Measurements from ENCODE around the gene GSTT4. TPM values are rescaled to one million over a fixed set of nuclear protein-coding genes. Genes with fewer than 3 reads are reported as not detected.
"Not testable (repeated sequence)": the region's sequence is repeated elsewhere in the genome, so short reads cannot be mapped to it uniquely, and the experiment has no call there.

GSTT4 gene
- total RNA-seq, 2 donors from 2014 or later: not detected

- no peaks in the 10 kb centered on the region for H3K9me3 ChIP-seq
- H3K9ac ChIP-seq (ENCODE audit: low read depth in 2 of 2, low read length in 2 of 2): no peak overlapping the region
- H3K4me1 ChIP-seq: no peaks in the 10 kb centered on the region
- H3K36me3 ChIP-seq: no peaks in the 10 kb centered on the region
- no peak overlapping the region for H3K27ac ChIP-seq
- DNase-seq: no peak
- H3K4me3 ChIP-seq: no peak overlapping the region
- intact Hi-C loops (cut with DNase I): no loop called here
- no peaks in the 10 kb centered on the region for H3K27me3 ChIP-seq
- TF ChIP-seq CTCF (IDR thresholded peaks at IDR 0.05): no peak
Observed at GRCh38 chr22:23970201-23970641, 35.0 kb downstream of the GSTT4 start.

GRCh38 chr22:23969071-23969470, 36.2 kb downstream of the GSTT4 start:
- Histone ChIP-seq H3K9ac (ENCODE audit: low read depth in 2 of 2, low read length in 2 of 2) (no peak overlapping the region), H3K9me3 (no peaks in the 10 kb centered on the region), H3K27me3 (no peaks in the 10 kb centered on the region), H3K4me3 (no peak overlapping the region), H3K4me1 (no peaks in the 10 kb centered on the region), H3K27ac (no peak overlapping the region), H3K36me3 (no peaks in the 10 kb centered on the region)
- no peak for TF ChIP-seq CTCF (IDR thresholded peaks at IDR 0.05)
- DNase-seq: no peak
- intact Hi-C loops (cut with DNase I): no loop called here

GRCh38 chr22:23966568-23966967, 38.7 kb downstream of the GSTT4 start, which contains the start of gene DDTL:
Gene DDTL (plus strand): TSS chr22:23966888. CDS start chr22:23966915, 27 bp downstream.
- H3K27me3 ChIP-seq; intact Hi-C loops (cut with DNase I); H3K4me3 ChIP-seq; H3K9ac ChIP-seq (ENCODE audit: low read depth in 2 of 2, low read length in 2 of 2); H3K4me1 ChIP-seq; H3K9me3 ChIP-seq; H3K36me3 ChIP-seq; DNase-seq; H3K27ac ChIP-seq: not testable (repeated sequence)

GRCh38 chr22:23966094-23966493, 39.2 kb downstream of the GSTT4 start:
- H3K27ac ChIP-seq: not testable (repeated sequence)

GRCh38 chr22:23961084-23961771, 44.0 kb downstream of the GSTT4 start, which contains the start of gene GSTT2B:
Gene GSTT2B (minus strand): TSS chr22:23961195. CDS start chr22:23961131, 64 bp downstream.
- H3K36me3 ChIP-seq; H3K4me3 ChIP-seq; intact Hi-C loops (cut with DNase I); H3K4me1 ChIP-seq; H3K9ac ChIP-seq (ENCODE audit: low read depth in 2 of 2, low read length in 2 of 2); H3K27me3 ChIP-seq; H3K9me3 ChIP-seq; H3K27ac ChIP-seq; DNase-seq: not testable (repeated sequence)

More at GRCh38 chr22:23966094-23966493, 39.2 kb downstream of the GSTT4 start:
- H3K9me3 ChIP-seq; intact Hi-C loops (cut with DNase I); H3K4me1 ChIP-seq; H3K36me3 ChIP-seq; DNase-seq; H3K9ac ChIP-seq (ENCODE audit: low read depth in 2 of 2, low read length in 2 of 2); H3K4me3 ChIP-seq; H3K27me3 ChIP-seq: not testable (repeated sequence)

- not testable (repeated sequence) for H3K9ac ChIP-seq (ENCODE audit: low read depth in 2 of 2, low read length in 2 of 2); H3K36me3 ChIP-seq; H3K27ac ChIP-seq; H3K4me3 ChIP-seq; H3K9me3 ChIP-seq; H3K4me1 ChIP-seq; H3K27me3 ChIP-seq
- TF ChIP-seq CTCF (IDR thresholded peaks at IDR 0.05): peak; percentile 88
- intact Hi-C loops (cut with DNase I): loop anchor here (5.0 kb wide), 1 partner anchor 94 kb away; no protein-coding TSS in a partner anchor
- peak; percentile 89 for DNase-seq
Observed at GRCh38 chr22:23956301-23956900, 48.9 kb downstream of the GSTT4 start.

- not testable (repeated sequence) for H3K27ac ChIP-seq; H3K4me3 ChIP-seq; H3K9me3 ChIP-seq; DNase-seq; H3K27me3 ChIP-seq; H3K36me3 ChIP-seq; H3K9ac ChIP-seq (ENCODE audit: low read depth in 2 of 2, low read length in 2 of 2); H3K4me1 ChIP-seq
- intact Hi-C loops (cut with DNase I): loop anchor here (5.0 kb wide), 1 partner anchor 94 kb away; no protein-coding TSS in a partner anchor
Observed at GRCh38 chr22:23955886-23956285, 49.4 kb downstream of the GSTT4 start.

GRCh38 chr22:23954991-23955305, 50.3 kb downstream of the GSTT4 start:
- H3K9ac ChIP-seq (ENCODE audit: low read depth in 2 of 2, low read length in 2 of 2); H3K27ac ChIP-seq; H3K27me3 ChIP-seq; H3K36me3 ChIP-seq; H3K4me3 ChIP-seq; H3K9me3 ChIP-seq; DNase-seq; H3K4me1 ChIP-seq: not testable (repeated sequence)
- intact Hi-C loops (cut with DNase I): loop anchor here (5.0 kb wide), 1 partner anchor 93 kb away; no protein-coding TSS in a partner anchor

- H3K27me3 ChIP-seq; H3K9me3 ChIP-seq; intact Hi-C loops (cut with DNase I); H3K36me3 ChIP-seq; H3K27ac ChIP-seq; DNase-seq; H3K4me3 ChIP-seq; H3K4me1 ChIP-seq; H3K9ac ChIP-seq (ENCODE audit: low read depth in 2 of 2, low read length in 2 of 2): not testable (repeated sequence)
Observed at GRCh38 chr22:23954193-23954990, 50.9 kb downstream of the GSTT4 start.

GRCh38 chr22:23953485-23953884, 51.8 kb downstream of the GSTT4 start:
- H3K4me3 ChIP-seq; intact Hi-C loops (cut with DNase I); H3K9me3 ChIP-seq; H3K9ac ChIP-seq (ENCODE audit: low read depth in 2 of 2, low read length in 2 of 2); H3K4me1 ChIP-seq; H3K27me3 ChIP-seq; H3K27ac ChIP-seq; H3K36me3 ChIP-seq; DNase-seq: not testable (repeated sequence)

Data from colonic mucosa (tissue), 4 donors.